NOMO-1 treated with dmso at 0.1 percent for 144 hours (cell line): ENCODE data around the gene DPH7.
"Not testable (repeated sequence)": the region's sequence is repeated elsewhere in the genome, so short reads cannot be mapped to it uniquely, and the experiment has no call there.

Source experiments
- DNase-seq: peaks from one replicate; lab custom pipeline; 2025; ENCODE audit not compliant: unreplicated experiment; lab: John Stamatoyannopoulos, UW

The DPH7 gene

GRCh38 chr9:137581361-137582285, 2.9 kb upstream of the DPH7 start:
- DNase-seq: no peak

DNA sequence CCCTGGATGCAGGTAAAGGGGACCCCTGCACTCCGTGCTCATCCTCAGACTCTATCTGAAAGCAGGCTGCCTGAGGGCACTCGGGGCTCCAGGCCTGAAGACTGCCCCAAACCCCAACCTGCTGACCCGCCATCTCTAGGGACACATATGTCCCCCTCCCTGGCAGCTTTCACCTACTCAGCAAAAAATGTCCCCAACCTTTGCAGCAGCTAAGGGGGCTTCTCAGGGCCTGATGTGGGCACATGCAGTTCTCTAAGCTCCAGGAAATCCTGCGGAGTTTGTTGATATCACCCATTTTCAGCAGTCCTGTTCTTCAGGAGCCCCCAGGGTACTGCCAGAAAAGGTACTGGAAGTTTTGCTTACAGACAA, 2.2 kb upstream of the DPH7 start:
- no peak for DNase-seq

- DNase-seq: no peak
Measured at GRCh38 chr9:137580209-137580953, 1.7 kb upstream of the DPH7 start.

DNA sequence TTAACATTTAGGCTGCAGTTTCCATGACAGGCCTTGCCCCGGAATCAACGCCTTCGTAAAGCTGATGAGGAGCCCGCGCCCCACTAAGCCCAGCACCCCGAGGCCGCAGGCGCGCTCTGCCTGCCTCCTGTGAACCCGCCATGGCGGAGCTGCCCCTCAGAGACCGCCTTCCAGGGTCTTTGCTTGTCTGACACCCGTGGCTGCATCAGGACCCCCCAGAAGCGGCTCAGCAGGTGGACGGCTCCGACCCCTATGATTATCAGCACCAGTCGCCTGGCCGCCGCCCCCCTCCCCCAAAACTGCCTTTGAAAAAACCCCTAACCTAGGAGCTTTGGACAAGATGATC, 507 bp upstream of the DPH7 start:
- DNase-seq: no peak

- peak; percentile 66 for DNase-seq
Measured at GRCh38 chr9:137575716-137576411, 2.9 kb downstream of the DPH7 start.

GRCh38 chr9:137575364-137575715, 3.4 kb downstream of the DPH7 start:
- DNase-seq: no peak

DNA sequence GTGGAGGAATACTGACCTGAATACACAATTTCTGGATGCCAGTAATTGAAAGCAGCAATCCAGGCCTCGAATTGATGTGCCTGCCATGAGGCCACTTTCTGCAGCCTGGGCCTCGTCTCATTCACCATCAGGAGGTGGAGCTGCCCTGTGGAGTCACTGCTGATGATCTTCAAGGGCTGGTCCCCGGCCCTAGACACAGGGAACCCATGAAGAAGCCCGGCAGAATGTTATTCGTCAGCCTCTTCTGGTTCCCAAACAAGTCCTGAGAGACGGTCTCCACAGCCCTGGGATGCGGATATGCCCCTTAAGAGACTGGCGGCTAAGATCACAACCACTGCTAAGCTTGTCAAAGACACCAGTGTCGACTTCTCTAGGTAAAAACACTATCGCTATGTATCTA, 4.5 kb downstream of the DPH7 start:
- DNase-seq: no peak

- DNase-seq: no peak
Measured at GRCh38 chr9:137570566-137570965, 8.2 kb downstream of the DPH7 start.

DNA sequence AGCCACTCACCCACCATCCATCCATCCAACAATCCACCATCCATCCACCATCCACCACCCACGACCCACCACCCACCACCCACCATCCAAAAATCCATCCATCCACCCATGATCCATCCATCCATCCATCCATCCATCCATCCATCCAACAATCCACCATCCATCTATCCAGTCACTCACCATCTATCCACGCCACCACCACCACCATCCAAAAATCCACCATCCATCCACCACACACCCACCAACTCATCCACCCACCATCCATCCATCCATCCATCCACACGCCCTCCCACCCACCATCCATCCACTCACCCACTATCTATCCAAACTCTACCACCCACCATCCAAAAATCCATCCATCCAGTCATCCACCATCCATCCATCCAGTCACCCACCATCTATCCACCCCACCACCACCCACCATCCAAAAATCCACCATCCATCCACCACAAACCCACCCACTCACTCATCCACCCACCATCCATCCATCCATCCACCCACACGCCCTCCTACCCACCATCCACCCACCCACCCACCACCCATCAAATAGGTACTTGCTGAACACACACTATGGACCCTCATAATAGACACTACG, 9.0 kb downstream of the DPH7 start:
- no peak for DNase-seq

DNA sequence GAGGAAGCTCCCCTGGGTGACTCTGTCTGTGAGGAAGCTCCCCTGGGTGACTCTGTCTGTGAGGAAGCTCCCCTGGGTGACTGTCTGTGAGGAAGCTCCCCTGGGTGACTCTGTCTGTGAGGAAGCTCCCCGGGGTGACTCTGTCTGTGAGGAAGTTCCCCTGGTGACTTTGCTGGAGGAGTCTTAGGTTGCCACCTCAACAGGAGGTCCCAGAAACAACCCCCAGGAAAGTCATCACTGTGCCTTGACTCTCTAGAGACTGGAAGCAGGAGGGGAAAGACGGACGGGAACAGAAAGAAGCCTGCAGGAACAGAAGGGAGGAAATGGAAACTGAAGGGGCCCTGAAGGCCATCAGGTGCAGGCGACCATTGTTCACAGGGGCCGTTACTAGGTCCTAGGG, 10.3 kb downstream of the DPH7 start:
- DNase-seq: not testable (repeated sequence)

- no peak for DNase-seq
Measured at GRCh38 chr9:137564817-137565411, 13.8 kb downstream of the DPH7 start.

DNA sequence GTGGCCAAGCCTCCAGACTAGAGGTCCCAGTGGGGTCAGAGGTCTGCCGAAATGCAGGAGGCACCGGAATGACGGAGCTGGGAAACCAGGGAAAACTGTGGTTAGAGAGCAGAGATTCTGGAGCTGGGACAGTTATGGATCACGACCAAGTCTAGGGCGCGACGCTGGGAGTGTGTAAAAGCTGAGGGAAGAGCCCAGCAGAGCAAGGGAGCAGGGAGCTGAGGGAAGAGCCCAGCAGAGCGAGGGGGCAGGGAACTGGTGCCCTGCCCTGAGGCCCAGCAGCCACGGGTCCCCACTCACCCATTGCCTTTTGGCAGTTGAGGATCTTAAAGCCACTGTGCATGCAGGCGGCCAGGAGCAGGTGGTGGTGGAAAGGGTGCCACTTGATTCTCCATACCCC, 14.6 kb downstream of the DPH7 start:
- no peak for DNase-seq

- no peak for DNase-seq
Measured at GRCh38 chr9:137558127-137558526, 20.6 kb downstream of the DPH7 start.

DNA sequence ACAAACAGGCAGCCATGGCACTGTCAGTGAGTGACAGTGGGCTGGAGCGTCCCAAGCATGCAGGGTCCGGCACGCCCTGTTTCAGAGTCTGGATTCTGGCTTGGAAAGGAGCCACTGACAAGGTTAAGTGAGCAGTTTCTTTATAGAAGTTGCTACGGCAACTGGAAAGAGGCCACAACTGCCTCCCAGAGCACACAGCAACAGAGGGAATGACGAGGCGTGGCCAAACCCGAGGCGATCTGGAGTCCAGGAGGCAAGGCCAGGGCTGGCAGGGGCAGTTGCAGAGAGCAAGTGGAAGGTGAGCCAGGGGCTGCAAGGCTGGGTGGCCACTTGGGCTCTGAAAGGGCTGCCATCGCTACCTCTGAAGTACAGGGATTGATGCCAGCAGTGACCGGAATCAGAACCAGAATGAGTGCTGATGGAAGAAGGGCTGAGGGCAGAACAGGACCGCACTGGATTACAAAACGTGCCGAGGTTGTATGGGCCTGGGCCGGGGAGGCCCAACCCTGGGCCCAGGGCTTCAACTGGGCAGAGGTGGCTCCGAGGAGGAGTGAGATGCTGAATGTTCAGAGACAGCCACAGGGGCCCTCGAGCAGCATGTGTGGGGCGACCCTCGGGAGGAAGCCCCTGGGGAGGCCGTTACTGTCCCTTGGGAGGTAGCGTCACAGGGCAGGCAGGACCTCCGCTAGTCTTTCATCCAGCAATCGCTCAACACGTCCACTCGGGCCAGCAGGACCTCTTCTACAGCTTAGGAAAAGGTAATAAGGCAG, 22.5 kb downstream of the DPH7 start:
- DNase-seq: no peak

DNA sequence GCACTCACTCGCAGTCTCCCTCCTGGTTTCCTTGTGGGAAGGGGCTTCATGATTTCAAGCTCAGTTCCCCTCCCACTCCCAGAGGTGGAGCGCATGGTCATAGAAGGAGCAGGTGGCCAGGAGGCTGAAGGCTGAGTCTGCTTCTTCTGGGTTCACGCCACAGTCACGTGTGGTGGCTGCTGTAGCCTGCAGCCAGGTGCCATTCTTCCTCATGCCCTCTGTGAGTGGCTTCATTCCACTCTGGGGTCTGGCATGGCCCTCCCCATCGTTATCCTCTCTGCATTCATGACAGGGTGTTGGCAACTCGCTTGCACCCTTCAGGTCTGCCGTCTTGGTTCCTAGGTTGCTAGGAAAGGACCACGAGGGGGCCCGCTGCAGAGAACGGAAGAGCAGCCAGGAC, 23.5 kb downstream of the DPH7 start:
- DNase-seq: no peak

DNA sequence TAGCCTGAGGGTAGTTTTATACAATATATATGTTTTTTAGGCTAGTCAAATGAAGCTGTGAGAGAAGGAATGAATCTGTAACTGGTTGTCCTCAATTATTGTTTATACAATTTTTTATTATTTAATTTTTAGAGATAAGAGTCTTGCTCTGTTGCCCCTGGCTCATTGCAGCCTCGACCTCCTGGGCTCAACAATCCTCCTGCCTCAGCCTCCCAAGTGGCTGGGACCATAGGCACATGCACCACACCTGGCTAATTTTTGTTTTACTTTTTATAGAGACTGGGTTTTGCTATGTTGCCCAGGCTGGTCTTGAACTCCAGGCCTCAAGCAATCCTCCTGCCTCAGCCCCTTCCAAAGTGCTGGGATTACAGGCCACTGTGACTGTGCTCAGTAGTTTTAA, 24.4 kb downstream of the DPH7 start:
- DNase-seq: no peak

- not testable (repeated sequence) for DNase-seq
Measured at GRCh38 chr9:137553654-137554053, 25.1 kb downstream of the DPH7 start.

DNA sequence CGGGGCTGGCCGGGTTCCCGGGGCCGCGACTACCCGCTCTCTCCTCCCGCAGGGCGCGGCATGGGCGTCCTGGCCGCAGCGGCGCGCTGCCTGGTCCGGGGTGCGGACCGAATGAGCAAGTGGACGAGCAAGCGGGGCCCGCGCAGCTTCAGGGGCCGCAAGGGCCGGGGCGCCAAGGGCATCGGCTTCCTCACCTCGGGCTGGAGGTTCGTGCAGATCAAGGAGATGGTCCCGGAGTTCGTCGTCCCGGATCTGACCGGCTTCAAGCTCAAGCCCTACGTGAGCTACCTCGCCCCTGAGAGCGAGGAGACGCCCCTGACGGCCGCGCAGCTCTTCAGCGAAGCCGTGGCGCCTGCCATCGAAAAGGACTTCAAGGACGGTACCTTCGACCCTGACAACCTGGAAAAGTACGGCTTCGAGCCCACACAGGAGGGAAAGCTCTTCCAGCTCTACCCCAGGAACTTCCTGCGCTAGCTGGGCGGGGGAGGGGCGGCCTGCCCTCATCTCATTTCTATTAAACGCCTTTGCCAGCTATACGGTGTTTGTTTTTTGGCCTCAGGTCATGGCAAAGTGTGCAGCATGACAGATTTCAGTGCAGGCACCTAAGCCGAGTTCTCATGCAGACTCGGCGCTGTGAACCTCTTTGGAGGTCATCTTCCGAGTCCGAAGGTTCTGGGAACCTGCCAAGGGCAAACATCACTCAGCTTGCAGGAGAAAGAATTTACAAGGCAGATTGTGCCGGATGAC, 26.5 kb downstream of the DPH7 start:
- DNase-seq: no peak

DNA sequence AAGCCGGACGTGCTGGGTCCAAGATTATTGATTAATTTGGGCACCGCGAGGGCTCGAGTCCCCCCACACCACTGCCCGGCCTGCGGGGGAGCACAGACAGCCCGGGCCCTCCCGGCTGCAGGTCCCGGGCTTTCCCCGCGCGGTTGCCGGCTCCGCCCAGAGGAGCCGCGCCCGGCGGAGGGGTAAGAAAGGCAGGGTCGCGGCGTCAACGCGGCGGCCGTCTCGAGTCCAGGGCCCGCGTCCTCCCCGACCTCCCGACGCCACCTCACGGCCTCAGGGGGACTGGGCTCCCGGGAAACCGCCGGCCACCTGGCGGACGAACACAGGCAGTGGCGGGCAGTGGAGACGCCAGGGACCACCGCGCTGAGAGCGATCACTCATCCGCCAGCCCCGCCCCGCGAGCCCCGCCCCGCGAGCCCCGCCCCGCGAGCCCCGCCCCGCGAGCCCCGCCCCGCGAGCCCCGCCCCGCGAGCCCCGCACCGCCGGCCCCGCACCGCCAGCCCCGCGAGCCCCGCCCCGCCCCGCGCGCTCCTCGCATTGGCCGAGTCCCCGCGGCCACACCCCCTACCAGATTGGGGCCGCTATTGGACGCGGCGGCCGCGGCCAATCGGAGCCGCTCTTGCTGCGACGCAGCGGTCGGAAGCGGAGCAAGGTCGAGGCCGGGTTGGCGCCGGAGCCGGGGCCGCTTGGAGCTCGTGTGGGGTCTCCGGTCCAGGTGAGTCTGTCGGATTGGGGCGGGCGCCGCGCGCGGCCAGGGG, 27.3 kb downstream of the DPH7 start, which contains the start of gene MRPL41:
Gene MRPL41, plus strand, starts transcription at position 616 of the 758 bp plus-strand sequence. CDS start 203 bp downstream, outside the sequence.
- peak; percentile 91 for DNase-seq
